Measurements from ENCODE around the gene FREM1.

The FREM1 gene

DNA sequence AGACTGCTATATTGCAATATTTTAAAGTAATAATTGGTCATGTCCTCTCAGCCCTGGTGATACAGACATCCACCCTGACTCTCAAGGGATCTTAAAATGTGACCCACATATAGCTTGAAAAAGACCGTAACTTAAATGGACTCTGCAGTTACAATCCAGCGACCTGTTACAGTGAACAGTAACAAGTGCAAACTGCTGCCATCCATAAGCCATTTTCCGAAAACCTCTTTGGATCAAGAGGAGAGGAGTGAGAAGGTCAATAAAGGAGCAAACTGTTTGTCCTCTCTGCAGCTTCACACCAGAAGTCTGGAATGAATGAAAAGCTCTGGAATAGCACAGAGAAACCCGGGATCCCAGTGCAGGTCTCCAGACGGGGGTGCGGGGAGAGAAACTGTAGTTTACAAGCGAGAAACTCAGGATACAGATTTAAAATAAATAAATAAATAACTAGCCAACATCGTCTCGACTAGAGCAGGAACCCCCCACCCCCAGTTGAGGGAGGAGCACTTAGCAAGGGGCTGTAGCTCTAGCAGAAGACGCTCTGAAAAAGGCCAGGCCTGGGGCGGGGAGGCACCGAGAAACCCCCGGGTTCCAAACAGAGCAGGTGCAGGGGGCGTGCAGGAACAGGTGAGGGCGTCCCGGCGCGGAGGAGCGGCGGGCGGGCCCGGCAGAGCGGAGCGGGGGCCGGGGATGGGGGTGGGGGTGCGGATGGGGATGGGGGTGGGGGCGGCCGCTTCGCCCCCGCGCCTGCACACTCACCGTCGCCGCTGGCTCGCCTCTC is 217.6 kb downstream of the FREM1 start:
- TF ChIP-seq, protein P1, sequence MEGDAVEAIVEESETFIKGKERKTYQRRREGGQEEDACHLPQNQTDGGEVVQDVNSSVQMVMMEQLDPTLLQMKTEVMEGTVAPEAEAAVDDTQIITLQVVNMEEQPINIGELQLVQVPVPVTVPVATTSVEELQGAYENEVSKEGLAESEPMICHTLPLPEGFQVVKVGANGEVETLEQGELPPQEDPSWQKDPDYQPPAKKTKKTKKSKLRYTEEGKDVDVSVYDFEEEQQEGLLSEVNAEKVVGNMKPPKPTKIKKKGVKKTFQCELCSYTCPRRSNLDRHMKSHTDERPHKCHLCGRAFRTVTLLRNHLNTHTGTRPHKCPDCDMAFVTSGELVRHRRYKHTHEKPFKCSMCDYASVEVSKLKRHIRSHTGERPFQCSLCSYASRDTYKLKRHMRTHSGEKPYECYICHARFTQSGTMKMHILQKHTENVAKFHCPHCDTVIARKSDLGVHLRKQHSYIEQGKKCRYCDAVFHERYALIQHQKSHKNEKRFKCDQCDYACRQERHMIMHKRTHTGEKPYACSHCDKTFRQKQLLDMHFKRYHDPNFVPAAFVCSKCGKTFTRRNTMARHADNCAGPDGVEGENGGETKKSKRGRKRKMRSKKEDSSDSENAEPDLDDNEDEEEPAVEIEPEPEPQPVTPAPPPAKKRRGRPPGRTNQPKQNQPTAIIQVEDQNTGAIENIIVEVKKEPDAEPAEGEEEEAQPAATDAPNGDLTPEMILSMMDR (IDR thresholded peaks at IDR 0.05): peak; percentile 19; the same call in 1 of the 2 replicates
- TF ChIP-seq ZFX (IDR thresholded peaks at IDR 0.05; ENCODE audit: borderline replicate concordance): no peak
- peak overlapping the region; percentile 77 for H3K27ac ChIP-seq

DNA sequence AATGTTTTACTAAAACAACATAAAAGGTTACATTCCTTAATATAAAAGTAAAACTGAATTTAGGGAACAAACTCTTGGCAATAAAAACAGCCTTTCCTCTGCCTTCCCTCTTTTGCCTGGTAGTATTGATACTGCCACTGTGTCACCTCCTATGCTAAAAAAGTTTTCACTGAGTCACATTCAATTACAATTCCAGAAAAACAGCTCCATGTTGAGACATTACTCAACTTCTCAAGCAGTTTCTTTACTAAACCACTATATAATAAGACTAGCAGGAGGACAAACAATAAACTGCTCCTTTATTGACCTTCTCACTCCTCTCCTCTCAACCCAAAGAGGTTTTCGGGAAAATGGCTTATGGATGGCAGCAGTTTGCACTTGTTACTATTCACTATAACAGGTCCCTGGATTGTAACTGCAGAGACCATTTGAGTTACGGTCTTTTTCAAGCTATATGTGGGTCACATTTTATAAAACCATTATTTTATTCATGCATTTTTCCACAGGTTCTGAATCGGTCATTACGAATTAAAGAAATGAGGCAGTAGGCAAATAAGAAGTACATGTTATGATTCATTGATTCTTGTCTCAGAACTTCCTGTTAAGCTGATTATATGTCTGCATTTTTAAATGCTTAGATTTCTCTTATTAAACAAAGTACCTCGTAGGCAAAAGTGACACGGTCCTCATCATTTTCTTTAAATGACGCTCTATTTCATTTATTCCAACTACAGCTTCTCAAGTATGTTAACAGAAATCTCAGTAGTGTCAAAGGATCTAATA is 219.1 kb downstream of the FREM1 start:
- no peak overlapping the region for H3K27ac ChIP-seq
- TF ChIP-seq, protein P1 (IDR thresholded peaks at IDR 0.05): no peak
- TF ChIP-seq ZFX (IDR thresholded peaks at IDR 0.05; ENCODE audit: borderline replicate concordance): no peak

GRCh38 chr9:14687042-14687719 is 223.0 kb downstream of the FREM1 start:
- TF ChIP-seq, protein P1 (IDR thresholded peaks at IDR 0.05): no peak
- no peak for TF ChIP-seq ZFX (IDR thresholded peaks at IDR 0.05; ENCODE audit: borderline replicate concordance)
- no peak overlapping the region for H3K27ac ChIP-seq

DNA sequence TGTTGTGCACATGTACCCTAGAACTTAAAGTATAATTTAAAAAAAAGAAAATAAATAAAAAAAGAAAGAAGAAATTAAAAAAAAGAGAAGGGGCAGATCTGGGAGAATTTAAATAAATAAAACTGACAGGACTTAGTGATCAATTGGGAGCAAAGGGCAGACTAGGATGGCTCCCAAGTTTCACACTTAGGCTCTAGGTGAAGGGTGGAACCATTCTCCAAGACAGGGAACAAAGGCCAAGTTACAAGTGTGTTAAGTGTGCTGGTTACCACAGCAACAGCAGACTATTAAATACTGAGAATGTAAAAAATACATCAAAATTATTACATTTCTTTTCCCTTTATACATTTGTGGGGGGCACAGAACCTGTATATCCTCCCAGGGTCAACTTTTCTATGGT is 224.1 kb downstream of the FREM1 start:
- H3K27ac ChIP-seq: no peak overlapping the region
- TF ChIP-seq, protein P1 (IDR thresholded peaks at IDR 0.05): no peak
- no peak for TF ChIP-seq ZFX (IDR thresholded peaks at IDR 0.05; ENCODE audit: borderline replicate concordance)

Data from 22Rv1 (cell line).